Measurements from ENCODE around the gene C1QL2. TPM values are rescaled to one million over a fixed set of nuclear protein-coding genes. Genes with fewer than 3 reads are reported as not detected.

Gene C1QL2
- total and polyA plus RNA-seq, 2 experiments from 2014 or later, result 0.69 to 0.87 TPM

DNA sequence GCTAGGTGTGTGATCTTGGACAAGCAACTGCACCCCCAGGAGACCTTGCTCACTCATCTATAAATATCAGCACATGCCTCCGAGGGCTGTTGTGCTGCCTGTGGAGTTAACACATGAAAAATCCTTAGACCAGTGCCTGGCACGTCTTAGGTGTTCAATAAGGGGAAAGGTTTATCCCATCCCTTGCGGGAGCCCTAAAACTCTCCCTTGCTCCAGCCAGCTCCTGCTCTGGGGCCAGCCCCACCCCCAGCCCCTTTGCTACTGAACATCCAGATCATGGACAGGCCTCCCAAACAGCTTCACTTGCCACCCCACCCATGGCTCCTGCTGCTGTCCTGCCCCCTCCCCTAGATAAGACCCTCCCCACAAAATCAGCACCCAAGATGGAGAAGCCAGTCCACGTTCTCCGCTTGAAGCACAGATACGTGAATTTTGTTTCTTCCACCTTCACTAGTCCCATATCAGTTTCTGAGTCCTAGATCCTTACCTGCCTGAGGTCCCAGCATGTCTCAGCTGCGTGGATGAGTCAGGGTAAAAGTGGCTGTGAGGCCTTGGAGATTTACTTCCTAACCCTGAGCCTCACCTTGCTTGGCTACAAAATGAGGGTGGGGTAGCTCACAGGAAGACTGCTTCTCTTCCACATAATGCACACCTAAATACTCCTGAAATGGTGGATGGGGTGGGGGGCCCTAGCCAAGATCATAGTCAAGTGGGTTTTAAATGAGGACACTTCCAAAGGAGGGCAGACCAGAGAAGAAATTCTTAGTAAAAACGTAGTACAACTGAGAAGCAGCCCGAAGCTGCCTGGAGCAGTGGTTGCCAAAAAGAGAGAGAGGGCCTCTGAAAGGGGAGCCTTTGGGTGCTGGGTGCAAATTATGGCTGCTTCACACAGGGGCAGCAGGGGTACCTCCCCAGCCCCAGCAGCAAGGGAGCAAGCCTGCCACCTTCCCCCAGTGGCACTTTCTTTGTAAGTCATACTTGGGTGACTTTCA is 40.4 kb downstream of the C1QL2 start:
- no peak for DNase-seq (ENCODE audit: low spot score)
- H3K9me2 ChIP-seq (ENCODE audit: insufficient read depth), result 0 out of 2 replicates have a peak, but pooled peaks cover 6% of the 10 kb centered on the region
- peak overlapping the region; percentile 44 for H3K4me2 ChIP-seq
- no peaks in the 10 kb centered on the region for H4K20me1 ChIP-seq (replicated peaks; ENCODE audit: insufficient read depth)
- no peaks in the 10 kb centered on the region; the same call in 1 of the 3 replicates for H3K9me3 Mint-ChIP-seq
- no peak overlapping the region for H3K27ac ChIP-seq (ENCODE audit: low read depth)
- no peaks in the 10 kb centered on the region for H3K79me2 ChIP-seq (replicated peaks; ENCODE audit: insufficient read depth)
- 0 out of 2 replicates have a peak overlapping the region, but pooled peaks have one; percentile 65 for H3K27ac Mint-ChIP-seq
- H3K27me3 ChIP-seq (ENCODE audit: insufficient read depth), result no peaks in the 10 kb centered on the region
- no peaks in the 10 kb centered on the region for H3K36me3 Mint-ChIP-seq (ENCODE audit: low read depth)
- H3K4me3 ChIP-seq, result peak overlapping the region; percentile 5; the same call in 1 of the 2 replicates
- no peaks in the 10 kb centered on the region for H3K36me3 ChIP-seq (ENCODE audit: insufficient read depth)
- no peak for ATAC-seq
- H3K4me1 Mint-ChIP-seq, result peaks cover 61% of the 10 kb centered on the region
- H3K27me3 Mint-ChIP-seq (ENCODE audit: insufficient read depth, low read depth, poor library complexity), result peaks cover 14% of the 10 kb centered on the region
- H3F3A ChIP-seq (replicated peaks; ENCODE audit: low read depth), result peaks cover 5% of the 10 kb centered on the region; the same call in 1 of the 2 replicates
- H3K4me3 Mint-ChIP-seq, result no peak overlapping the region; the same call in 2 of the 3 replicates
- H3K4me1 ChIP-seq (ENCODE audit: insufficient read depth), result peaks cover 27% of the 10 kb centered on the region
- H2AFZ ChIP-seq, result peak overlapping the region; percentile 84
- no peak for TF ChIP-seq ZNF331 (CRISPR knock-in tag; IDR thresholded peaks at IDR 0.05; ENCODE audit: low read depth)
- no peak for TF ChIP-seq STAT1 (IDR thresholded peaks at IDR 0.05; ENCODE audit: unreplicated experiment)
- TF ChIP-seq, protein P1, sequence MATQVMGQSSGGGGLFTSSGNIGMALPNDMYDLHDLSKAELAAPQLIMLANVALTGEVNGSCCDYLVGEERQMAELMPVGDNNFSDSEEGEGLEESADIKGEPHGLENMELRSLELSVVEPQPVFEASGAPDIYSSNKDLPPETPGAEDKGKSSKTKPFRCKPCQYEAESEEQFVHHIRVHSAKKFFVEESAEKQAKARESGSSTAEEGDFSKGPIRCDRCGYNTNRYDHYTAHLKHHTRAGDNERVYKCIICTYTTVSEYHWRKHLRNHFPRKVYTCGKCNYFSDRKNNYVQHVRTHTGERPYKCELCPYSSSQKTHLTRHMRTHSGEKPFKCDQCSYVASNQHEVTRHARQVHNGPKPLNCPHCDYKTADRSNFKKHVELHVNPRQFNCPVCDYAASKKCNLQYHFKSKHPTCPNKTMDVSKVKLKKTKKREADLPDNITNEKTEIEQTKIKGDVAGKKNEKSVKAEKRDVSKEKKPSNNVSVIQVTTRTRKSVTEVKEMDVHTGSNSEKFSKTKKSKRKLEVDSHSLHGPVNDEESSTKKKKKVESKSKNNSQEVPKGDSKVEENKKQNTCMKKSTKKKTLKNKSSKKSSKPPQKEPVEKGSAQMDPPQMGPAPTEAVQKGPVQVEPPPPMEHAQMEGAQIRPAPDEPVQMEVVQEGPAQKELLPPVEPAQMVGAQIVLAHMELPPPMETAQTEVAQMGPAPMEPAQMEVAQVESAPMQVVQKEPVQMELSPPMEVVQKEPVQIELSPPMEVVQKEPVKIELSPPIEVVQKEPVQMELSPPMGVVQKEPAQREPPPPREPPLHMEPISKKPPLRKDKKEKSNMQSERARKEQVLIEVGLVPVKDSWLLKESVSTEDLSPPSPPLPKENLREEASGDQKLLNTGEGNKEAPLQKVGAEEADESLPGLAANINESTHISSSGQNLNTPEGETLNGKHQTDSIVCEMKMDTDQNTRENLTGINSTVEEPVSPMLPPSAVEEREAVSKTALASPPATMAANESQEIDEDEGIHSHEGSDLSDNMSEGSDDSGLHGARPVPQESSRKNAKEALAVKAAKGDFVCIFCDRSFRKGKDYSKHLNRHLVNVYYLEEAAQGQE (IDR thresholded peaks at IDR 0.05; ENCODE audit: unreplicated experiment), result no peak
- no peak for TF ChIP-seq EZH2phosphoT487 (IDR thresholded peaks at IDR 0.05; ENCODE audit: unreplicated experiment)
- TF ChIP-seq CREB1 (CRISPR knock-in tag; IDR thresholded peaks at IDR 0.05; ENCODE audit: low read depth), result no peak
- no peak for TF ChIP-seq EZH2 (IDR thresholded peaks at IDR 0.05; ENCODE audit: low read depth, unreplicated experiment)
- no peak for TF ChIP-seq ZNF114 (CRISPR knock-in tag; IDR thresholded peaks at IDR 0.05)
- no peak for TF ChIP-seq JUNB (IDR thresholded peaks at IDR 0.05; ENCODE audit: unreplicated experiment)
- TF ChIP-seq, protein P2, sequence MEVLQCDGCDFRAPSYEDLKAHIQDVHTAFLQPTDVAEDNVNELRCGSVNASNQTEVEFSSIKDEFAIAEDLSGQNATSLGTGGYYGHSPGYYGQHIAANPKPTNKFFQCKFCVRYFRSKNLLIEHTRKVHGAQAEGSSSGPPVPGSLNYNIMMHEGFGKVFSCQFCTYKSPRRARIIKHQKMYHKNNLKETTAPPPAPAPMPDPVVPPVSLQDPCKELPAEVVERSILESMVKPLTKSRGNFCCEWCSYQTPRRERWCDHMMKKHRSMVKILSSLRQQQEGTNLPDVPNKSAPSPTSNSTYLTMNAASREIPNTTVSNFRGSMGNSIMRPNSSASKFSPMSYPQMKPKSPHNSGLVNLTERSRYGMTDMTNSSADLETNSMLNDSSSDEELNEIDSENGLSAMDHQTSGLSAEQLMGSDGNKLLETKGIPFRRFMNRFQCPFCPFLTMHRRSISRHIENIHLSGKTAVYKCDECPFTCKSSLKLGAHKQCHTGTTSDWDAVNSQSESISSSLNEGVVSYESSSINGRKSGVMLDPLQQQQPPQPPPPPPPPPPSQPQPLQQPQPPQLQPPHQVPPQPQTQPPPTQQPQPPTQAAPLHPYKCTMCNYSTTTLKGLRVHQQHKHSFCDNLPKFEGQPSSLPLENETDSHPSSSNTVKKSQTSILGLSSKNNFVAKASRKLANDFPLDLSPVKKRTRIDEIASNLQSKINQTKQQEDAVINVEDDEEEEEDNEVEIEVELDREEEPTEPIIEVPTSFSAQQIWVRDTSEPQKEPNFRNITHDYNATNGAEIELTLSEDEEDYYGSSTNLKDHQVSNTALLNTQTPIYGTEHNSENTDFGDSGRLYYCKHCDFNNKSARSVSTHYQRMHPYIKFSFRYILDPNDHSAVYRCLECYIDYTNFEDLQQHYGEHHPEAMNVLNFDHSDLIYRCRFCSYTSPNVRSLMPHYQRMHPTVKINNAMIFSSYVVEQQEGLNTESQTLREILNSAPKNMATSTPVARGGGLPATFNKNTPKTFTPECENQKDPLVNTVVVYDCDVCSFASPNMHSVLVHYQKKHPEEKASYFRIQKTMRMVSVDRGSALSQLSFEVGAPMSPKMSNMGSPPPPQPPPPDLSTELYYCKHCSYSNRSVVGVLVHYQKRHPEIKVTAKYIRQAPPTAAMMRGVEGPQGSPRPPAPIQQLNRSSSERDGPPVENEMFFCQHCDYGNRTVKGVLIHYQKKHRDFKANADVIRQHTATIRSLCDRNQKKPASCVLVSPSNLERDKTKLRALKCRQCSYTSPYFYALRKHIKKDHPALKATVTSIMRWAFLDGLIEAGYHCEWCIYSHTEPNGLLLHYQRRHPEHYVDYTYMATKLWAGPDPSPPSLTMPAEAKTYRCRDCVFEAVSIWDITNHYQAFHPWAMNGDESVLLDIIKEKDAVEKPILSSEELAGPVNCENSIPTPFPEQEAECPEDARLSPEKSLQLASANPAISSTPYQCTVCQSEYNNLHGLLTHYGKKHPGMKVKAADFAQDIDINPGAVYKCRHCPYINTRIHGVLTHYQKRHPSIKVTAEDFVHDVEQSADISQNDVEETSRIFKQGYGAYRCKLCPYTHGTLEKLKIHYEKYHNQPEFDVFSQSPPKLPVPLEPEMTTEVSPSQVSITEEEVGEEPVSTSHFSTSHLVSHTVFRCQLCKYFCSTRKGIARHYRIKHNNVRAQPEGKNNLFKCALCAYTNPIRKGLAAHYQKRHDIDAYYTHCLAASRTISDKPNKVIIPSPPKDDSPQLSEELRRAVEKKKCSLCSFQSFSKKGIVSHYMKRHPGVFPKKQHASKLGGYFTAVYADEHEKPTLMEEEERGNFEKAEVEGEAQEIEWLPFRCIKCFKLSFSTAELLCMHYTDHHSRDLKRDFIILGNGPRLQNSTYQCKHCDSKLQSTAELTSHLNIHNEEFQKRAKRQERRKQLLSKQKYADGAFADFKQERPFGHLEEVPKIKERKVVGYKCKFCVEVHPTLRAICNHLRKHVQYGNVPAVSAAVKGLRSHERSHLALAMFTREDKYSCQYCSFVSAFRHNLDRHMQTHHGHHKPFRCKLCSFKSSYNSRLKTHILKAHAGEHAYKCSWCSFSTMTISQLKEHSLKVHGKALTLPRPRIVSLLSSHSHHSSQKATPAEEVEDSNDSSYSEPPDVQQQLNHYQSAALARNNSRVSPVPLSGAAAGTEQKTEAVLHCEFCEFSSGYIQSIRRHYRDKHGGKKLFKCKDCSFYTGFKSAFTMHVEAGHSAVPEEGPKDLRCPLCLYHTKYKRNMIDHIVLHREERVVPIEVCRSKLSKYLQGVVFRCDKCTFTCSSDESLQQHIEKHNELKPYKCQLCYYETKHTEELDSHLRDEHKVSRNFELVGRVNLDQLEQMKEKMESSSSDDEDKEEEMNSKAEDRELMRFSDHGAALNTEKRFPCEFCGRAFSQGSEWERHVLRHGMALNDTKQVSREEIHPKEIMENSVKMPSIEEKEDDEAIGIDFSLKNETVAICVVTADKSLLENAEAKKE (CRISPR knock-in tag; IDR thresholded peaks at IDR 0.05), result no peak
- no peak for TF ChIP-seq POLR2AphosphoS5 (IDR thresholded peaks at IDR 0.05; ENCODE audit: low read depth)
- TF ChIP-seq, protein P3, sequence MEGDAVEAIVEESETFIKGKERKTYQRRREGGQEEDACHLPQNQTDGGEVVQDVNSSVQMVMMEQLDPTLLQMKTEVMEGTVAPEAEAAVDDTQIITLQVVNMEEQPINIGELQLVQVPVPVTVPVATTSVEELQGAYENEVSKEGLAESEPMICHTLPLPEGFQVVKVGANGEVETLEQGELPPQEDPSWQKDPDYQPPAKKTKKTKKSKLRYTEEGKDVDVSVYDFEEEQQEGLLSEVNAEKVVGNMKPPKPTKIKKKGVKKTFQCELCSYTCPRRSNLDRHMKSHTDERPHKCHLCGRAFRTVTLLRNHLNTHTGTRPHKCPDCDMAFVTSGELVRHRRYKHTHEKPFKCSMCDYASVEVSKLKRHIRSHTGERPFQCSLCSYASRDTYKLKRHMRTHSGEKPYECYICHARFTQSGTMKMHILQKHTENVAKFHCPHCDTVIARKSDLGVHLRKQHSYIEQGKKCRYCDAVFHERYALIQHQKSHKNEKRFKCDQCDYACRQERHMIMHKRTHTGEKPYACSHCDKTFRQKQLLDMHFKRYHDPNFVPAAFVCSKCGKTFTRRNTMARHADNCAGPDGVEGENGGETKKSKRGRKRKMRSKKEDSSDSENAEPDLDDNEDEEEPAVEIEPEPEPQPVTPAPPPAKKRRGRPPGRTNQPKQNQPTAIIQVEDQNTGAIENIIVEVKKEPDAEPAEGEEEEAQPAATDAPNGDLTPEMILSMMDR (conservative IDR thresholded peaks at IDR 0.05; ENCODE audit: low read depth in 2 of 2), result no peak
- TF ChIP-seq NANOG (IDR thresholded peaks at IDR 0.05; ENCODE audit: borderline replicate concordance), result no peak
- TF ChIP-seq, protein P4, sequence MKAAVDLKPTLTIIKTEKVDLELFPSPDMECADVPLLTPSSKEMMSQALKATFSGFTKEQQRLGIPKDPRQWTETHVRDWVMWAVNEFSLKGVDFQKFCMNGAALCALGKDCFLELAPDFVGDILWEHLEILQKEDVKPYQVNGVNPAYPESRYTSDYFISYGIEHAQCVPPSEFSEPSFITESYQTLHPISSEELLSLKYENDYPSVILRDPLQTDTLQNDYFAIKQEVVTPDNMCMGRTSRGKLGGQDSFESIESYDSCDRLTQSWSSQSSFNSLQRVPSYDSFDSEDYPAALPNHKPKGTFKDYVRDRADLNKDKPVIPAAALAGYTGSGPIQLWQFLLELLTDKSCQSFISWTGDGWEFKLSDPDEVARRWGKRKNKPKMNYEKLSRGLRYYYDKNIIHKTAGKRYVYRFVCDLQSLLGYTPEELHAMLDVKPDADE (IDR thresholded peaks at IDR 0.05), result no peak

Measured in GM23338 (cell line).